Prostate gland (tissue), 2 donors: ENCODE data around the gene CTSK.

Source experiments
- CTCF ChIP-seq, 4 experiments: fragments of 200-600 bp in 2 of 4; fragments of 450-650 bp in 2 of 4; sonication (generic) in 2 of 4; IDR thresholded peaks; 1 replicate in 3 of 4; 2 replicates in 1 of 4; pipeline ENCODE4 v1.5.1; 2016 to 2019; ENCODE audit warnings: antibody characterized with exemption in 4 of 4, mild to moderate bottlenecking in 2 of 4, moderate library complexity in 2 of 4
- POLR2A ChIP-seq: fragments of 450-650 bp; IDR thresholded peaks from one replicate; pipeline ENCODE4 v1.6.1; 2016; ENCODE audit warnings: antibody characterized with exemption, mild to moderate bottlenecking
- POLR2AphosphoS5 ChIP-seq: sonication (generic); formaldehyde crosslinking; IDR thresholded peaks from one replicate; pipeline ENCODE4 v1.6.1; 2017; ENCODE audit warnings: antibody characterized with exemption

DNA sequence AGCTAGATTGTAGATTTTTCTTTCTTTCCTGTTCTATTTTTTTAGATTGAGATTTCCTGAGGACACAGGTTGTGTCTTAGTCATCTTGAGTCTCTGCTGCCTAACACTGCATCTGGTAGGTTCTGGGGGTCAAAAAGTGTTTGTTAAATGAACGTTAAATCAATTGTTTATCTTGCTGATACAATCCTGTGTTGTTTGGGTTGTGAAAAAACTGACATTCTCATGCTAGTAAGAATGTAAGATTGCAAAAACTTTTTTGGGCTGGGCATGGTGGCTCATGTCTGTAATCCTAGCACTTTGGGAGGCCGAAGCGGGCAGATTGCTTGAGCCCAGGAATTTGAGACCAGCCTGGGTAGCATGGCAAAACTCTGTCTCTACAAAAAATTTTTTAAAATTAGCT, 3.4 kb downstream of the CTSK start:
- TF ChIP-seq POLR2A (no peak), CTCF (IDR thresholded peaks at IDR 0.05) (no peak), POLR2AphosphoS5 (no peak)
